Gastrocnemius medialis (tissue), 4 donors: ENCODE results near the gene SLC38A2.

Experiments used
- POLR2A ChIP-seq, 2 donors: fragments of 450-650 bp; IDR thresholded peaks; one replicate each; pipeline ENCODE4 v1.6.1; 2017; ENCODE audit warnings: antibody characterized with exemption in 2 of 2, mild to moderate bottlenecking in 2 of 2, moderate library complexity in 2 of 2
- TF ChIP-seq, protein P1 (sequence below), 5 experiments: fragments of 450-650 bp in 3 of 5; fragments of 200-600 bp in 2 of 5; sonication (generic) in 2 of 5; IDR thresholded peaks in 4 of 5; conservative IDR thresholded peaks in 1 of 5; 1 replicate in 4 of 5; 2 replicates in 1 of 5; pipeline ENCODE4 v1.5.1; 2016 to 2019; ENCODE audit warnings: antibody characterized with exemption in 5 of 5, mild to moderate bottlenecking in 3 of 5, moderate library complexity in 3 of 5

DNA sequence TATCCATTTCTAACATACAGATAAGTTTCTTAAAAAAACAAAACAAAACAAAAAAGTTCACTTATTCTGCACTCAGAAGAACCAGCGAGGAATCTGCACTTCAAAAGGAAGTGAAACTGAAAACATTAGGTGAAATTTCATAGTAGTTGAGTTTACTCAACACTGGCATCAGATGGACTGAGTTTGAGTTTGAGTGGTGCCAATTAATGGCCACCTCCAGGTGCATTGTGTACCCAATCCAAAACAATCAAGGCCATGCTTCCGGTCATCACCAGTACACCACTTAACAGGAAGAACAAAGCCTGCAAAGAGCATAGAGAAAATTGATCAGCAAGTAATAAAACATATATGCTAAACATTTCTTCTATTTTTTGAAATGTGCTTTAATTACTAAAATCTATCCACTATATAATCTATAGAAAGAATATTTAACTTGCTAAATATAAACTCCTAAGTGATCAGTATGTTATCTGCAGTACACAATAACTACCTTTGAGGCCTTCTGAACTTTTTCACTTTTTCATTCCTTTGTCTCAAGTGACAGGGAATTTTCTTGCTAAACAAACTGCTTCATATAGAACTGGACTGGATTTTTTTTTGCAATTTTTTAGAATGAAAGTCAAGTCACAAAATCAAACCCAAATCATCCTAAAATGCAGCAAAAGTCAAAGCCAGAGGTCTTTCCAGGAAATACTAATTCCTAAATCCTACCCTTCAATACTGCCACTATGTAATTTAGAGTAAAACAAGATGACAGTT, 11.5 kb downstream of the SLC38A2 start:
- TF ChIP-seq, protein P1, sequence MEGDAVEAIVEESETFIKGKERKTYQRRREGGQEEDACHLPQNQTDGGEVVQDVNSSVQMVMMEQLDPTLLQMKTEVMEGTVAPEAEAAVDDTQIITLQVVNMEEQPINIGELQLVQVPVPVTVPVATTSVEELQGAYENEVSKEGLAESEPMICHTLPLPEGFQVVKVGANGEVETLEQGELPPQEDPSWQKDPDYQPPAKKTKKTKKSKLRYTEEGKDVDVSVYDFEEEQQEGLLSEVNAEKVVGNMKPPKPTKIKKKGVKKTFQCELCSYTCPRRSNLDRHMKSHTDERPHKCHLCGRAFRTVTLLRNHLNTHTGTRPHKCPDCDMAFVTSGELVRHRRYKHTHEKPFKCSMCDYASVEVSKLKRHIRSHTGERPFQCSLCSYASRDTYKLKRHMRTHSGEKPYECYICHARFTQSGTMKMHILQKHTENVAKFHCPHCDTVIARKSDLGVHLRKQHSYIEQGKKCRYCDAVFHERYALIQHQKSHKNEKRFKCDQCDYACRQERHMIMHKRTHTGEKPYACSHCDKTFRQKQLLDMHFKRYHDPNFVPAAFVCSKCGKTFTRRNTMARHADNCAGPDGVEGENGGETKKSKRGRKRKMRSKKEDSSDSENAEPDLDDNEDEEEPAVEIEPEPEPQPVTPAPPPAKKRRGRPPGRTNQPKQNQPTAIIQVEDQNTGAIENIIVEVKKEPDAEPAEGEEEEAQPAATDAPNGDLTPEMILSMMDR (IDR thresholded peaks at IDR 0.05 in 4 of 5, conservative IDR thresholded peaks at IDR 0.05 in 1 of 5) = no peak
- no peak for TF ChIP-seq POLR2A (IDR thresholded peaks at IDR 0.05)
